B cell (primary cell): ENCODE data around the gene FXYD4. TPM values are rescaled to one million over a fixed set of nuclear protein-coding genes. Genes with fewer than 3 reads are reported as not detected.

Experiments
- ATAC-seq: fragments of 200-7000 bp; cut with Tn5 transposase; one replicate; pipeline ENCODE4 v1.10.0; 2021; ENCODE audit warnings: low read depth, mild to moderate bottlenecking, moderate number of reproducible peaks, moderate library complexity
- CTCF ChIA-PET: fragments of 350-600 bp; sonication (Branson Sonifier 250); formaldehyde crosslinking; loops from one replicate; lab custom pipeline; 2021; ENCODE audit warnings: antibody characterized with exemption, inconsistent platforms; lab: Charles Lee
- POLR2A ChIA-PET: fragments of 350-600 bp; sonication (Branson Sonifier 250); formaldehyde crosslinking; loops from one replicate; lab custom pipeline; 2021; ENCODE audit warnings: antibody characterized with exemption; lab: Charles Lee
- DNase-seq: peaks from one replicate; pipeline ENCODE4 v3.0.0; 2013
- H2AFZ ChIP-seq: 2 replicates; pipeline ENCODE4 v1.6.1; 2012; ENCODE audit warnings: mild to moderate bottlenecking, low read depth, low read length; ENCODE audit not compliant: insufficient read depth, poor library complexity, severe bottlenecking
- H3K27ac ChIP-seq, 2 donors: 1 replicate in 1 of 2; 2 replicates in 1 of 2; pipeline ENCODE4 v1.5.1; 2012 to 2013; ENCODE audit warnings: low read length in 2 of 2, mild to moderate bottlenecking in 2 of 2, moderate library complexity in 1 of 2
- H3K27me3 ChIP-seq, 4 experiments: fragments of 200-600 bp in 1 of 4; sonication (generic) in 1 of 4; replicated peaks in 1 of 4; 1 replicate in 2 of 4; 2 replicates in 2 of 4; pipeline versions ENCODE4 v1.6.1 to v1.7.0; 2013 to 2016; ENCODE audit warnings: low read length in 3 of 4, mild to moderate bottlenecking in 2 of 4, mixed read lengths in 1 of 4, moderate library complexity in 1 of 4; ENCODE audit not compliant: insufficient read depth in 4 of 4, control insufficient read depth in 3 of 4; ENCODE audit errors: control extremely low read depth in 1 of 4
- H3K36me3 ChIP-seq, 2 experiments: replicated peaks in 1 of 2; 1 replicate in 1 of 2; 2 replicates in 1 of 2; pipeline versions ENCODE4 v1.6.1 to v1.7.1; 2013; ENCODE audit warnings: low read length in 1 of 2; ENCODE audit not compliant: insufficient read depth in 2 of 2, control insufficient read depth in 1 of 2; ENCODE audit errors: control extremely low read depth in 1 of 2, extremely low read depth in 1 of 2
- H3K4me1 ChIP-seq, 2 donors: fragments of 200-600 bp in 1 of 2; sonication (generic) in 1 of 2; 1 replicate in 1 of 2; 2 replicates in 1 of 2; pipeline versions ENCODE4 v1.5.1 to v1.6.1; 2013 to 2017; ENCODE audit warnings: low read length in 2 of 2; ENCODE audit not compliant: control insufficient read depth in 2 of 2, insufficient read depth in 2 of 2
- H3K4me2 ChIP-seq: replicated peaks from 2 replicates; pipeline ENCODE3; 2012; ENCODE audit warnings: mild to moderate bottlenecking, low read depth, low read length; ENCODE audit not compliant: poor library complexity, severe bottlenecking
- H3K4me3 ChIP-seq, 5 experiments: fragments of 200-600 bp in 1 of 5; sonication (generic) in 1 of 5; 1 replicate in 3 of 5; 2 replicates in 2 of 5; pipeline versions ENCODE4 v1.5.1 to v1.7.0; 2011 to 2016; ENCODE audit warnings: low read length in 4 of 5, mild to moderate bottlenecking in 4 of 5, low read depth in 2 of 5, control low read depth in 1 of 5, moderate library complexity in 1 of 5; ENCODE audit not compliant: insufficient read depth in 1 of 5; ENCODE audit errors: control extremely low read depth in 1 of 5, extremely low read depth in 1 of 5
- H3K79me2 ChIP-seq: fragments of 200-600 bp; sonication (generic); one replicate; pipeline ENCODE4 v1.6.0; 2016; ENCODE audit warnings: low read length; ENCODE audit not compliant: control insufficient read depth, insufficient read depth
- H3K9ac ChIP-seq: fragments of 200-600 bp; sonication (generic); 2 replicates; pipeline ENCODE4 v1.6.1; 2017; ENCODE audit warnings: mild to moderate bottlenecking, low read length, moderate library complexity
- H3K9me3 ChIP-seq, 3 donors: one replicate each; pipeline versions ENCODE4 v1.6.1 to v1.7.1; 2013; ENCODE audit warnings: low read length in 2 of 3; ENCODE audit not compliant: control insufficient read depth in 2 of 3, insufficient read depth in 1 of 3; ENCODE audit errors: control extremely low read depth in 1 of 3
- H4K20me1 ChIP-seq: 2 replicates; pipeline ENCODE4 v1.6.0; 2012; ENCODE audit warnings: mild to moderate bottlenecking, low read length; ENCODE audit not compliant: insufficient read depth, control insufficient read depth, poor library complexity, severe bottlenecking
- H3K27ac Mint-ChIP-seq: one replicate; pipeline ENCODE4 v1.8.0; 2021; ENCODE audit warnings: mixed read lengths
- H3K27me3 Mint-ChIP-seq: one replicate; pipeline ENCODE4 v1.8.0; 2021; ENCODE audit warnings: mixed read lengths
- H3K4me1 Mint-ChIP-seq: one replicate; pipeline ENCODE4 v1.8.0; 2021; ENCODE audit warnings: mixed read lengths
- H3K4me3 Mint-ChIP-seq: one replicate; pipeline ENCODE4 v1.8.0; 2021; ENCODE audit warnings: mixed read lengths
- H3K9me3 Mint-ChIP-seq: one replicate; pipeline ENCODE4 v1.8.0; 2022; ENCODE audit warnings: mixed read lengths; ENCODE audit not compliant: insufficient read depth
- CTCF ChIP-seq: fragments of 200-600 bp; IDR thresholded peaks from one replicate; pipeline ENCODE4 v1.8.0; 2022; ENCODE audit warnings: antibody characterized with exemption, mild to moderate bottlenecking
- EZH2 ChIP-seq: IDR thresholded peaks from 2 replicates; pipeline ENCODE4 v1.6.1; 2012; ENCODE audit warnings: borderline replicate concordance, low read depth, mild to moderate bottlenecking, moderate library complexity, low read length; ENCODE audit not compliant: insufficient read depth, poor library complexity, severe bottlenecking
- WGBS: methylation state at CpG from one replicate; pipeline ENCODE4 v1.1.5; 2013; ENCODE audit warnings: missing lambda C conversion rate; ENCODE audit not compliant: insufficient coverage; 5-methylcytosine and 5-hydroxymethylcytosine counted together
- intact Hi-C: fragments of 100-400 bp; cut with micrococcal nuclease; formaldehyde crosslinking; loops from one replicate; pipeline ENCODE4 v1.10.0; 2022
- polyA plus RNA-seq: library from polyadenylated mRNA; depleted of rRNA; stranded (reverse); fragments of >200 nt; gene quantifications from 2 replicates; pipeline ENCODE4 v1.2.3, GENCODE V29; 2012
- total RNA-seq, 2 donors: library from RNA; stranded (reverse); fragments of 120-200 nt in 1 of 2; gene quantifications; 1 replicate in 1 of 2; 2 replicates in 1 of 2; pipeline versions ENCODE4 v1.2.3 to v1.2.4, GENCODE V29; 2013 to 2022

The FXYD4 gene
- total and polyA plus RNA-seq, 2 donors (not counting 1 experiment from before 2014, with no cell fraction given) = not detected

- no peaks in the 10 kb centered on the region for H3K9me3 ChIP-seq
- H3K4me2 ChIP-seq = no peak overlapping the region
- H4K20me1 ChIP-seq = no peaks in the 10 kb centered on the region
- intact Hi-C loops = no loop called here
- Mint-ChIP-seq H3K4me1 (peaks cover 6% of the 10 kb centered on the region), H3K9me3 (no peaks in the 10 kb centered on the region), H3K27me3 (peaks cover 17% of the 10 kb centered on the region), H3K27ac (no peak overlapping the region), H3K4me3 (no peak overlapping the region)
- CTCF ChIA-PET = interaction anchor here (0.5 to 3.4 kb wide), 5 partner anchors 10 to 157 kb away, joined by 3 to 33 read pairs (median 3); no protein-coding TSS in a partner anchor
- peaks cover 0 to 14% (median 4%) of the 10 kb centered on the region in 4 experiments for H3K27me3 ChIP-seq
- DNase-seq (no peak), ATAC-seq (no peak)
- no peak overlapping the region for H3K9ac ChIP-seq
- POLR2A ChIA-PET = no interaction called here
- H3K4me3 ChIP-seq = no peak overlapping the region
- no peak overlapping the region for H2AFZ ChIP-seq
- TF ChIP-seq CTCF = no peak
- TF ChIP-seq EZH2 = no peak
- H3K4me1 ChIP-seq = peaks cover 8 to 15% of the 10 kb centered on the region in 2 donors
- WGBS = 91% methylated on average over 7 of the region's 7 CpGs
- no peaks in the 10 kb centered on the region for H3K36me3 ChIP-seq
- H3K79me2 ChIP-seq = no peaks in the 10 kb centered on the region
- H3K27ac ChIP-seq = no peak overlapping the region
Measured at GRCh38 chr10:43350156-43350555, 21.3 kb upstream of the FXYD4 start.

- H3K36me3 ChIP-seq = no peaks in the 10 kb centered on the region
- no peaks in the 10 kb centered on the region for H3K79me2 ChIP-seq
- no peak overlapping the region for H3K4me3 ChIP-seq
- no peak for ATAC-seq
- DNase-seq = no peak
- H3K9ac ChIP-seq = no peak overlapping the region
- H4K20me1 ChIP-seq = no peaks in the 10 kb centered on the region
- H2AFZ ChIP-seq = peak overlapping the region; percentile 62
- H3K27ac ChIP-seq = no peak overlapping the region
- peak overlapping the region; percentile 43 for H3K4me2 ChIP-seq
- Mint-ChIP-seq H3K27me3 (peaks cover 17% of the 10 kb centered on the region), H3K4me3 (no peak overlapping the region), H3K4me1 (peaks cover 6% of the 10 kb centered on the region), H3K9me3 (no peaks in the 10 kb centered on the region), H3K27ac (no peak overlapping the region)
- CTCF ChIA-PET = interaction anchor here (0.5 to 1.3 kb wide), 4 partner anchors 9 to 157 kb away, joined by 3 to 5 read pairs (median 3); no protein-coding TSS in a partner anchor
- POLR2A ChIA-PET = no interaction called here
- H3K27me3 ChIP-seq = peaks cover 0 to 14% (median 4%) of the 10 kb centered on the region in 4 experiments
- TF ChIP-seq CTCF (no peak), EZH2 (no peak)
- peaks cover 8 to 15% of the 10 kb centered on the region in 2 donors for H3K4me1 ChIP-seq
- intact Hi-C loops = no loop called here
- WGBS = 38% methylated on average over 34 of the region's 34 CpGs
- no peaks in the 10 kb centered on the region for H3K9me3 ChIP-seq
Measured at GRCh38 chr10:43350686-43351085, 20.8 kb upstream of the FXYD4 start.
